SIG-M5 treated with dmso at 0.1 percent for 504 hours (cell line): Measurements from ENCODE around the gene SLC35F2.
"Not testable (repeated sequence)": the region's sequence is repeated elsewhere in the genome, so short reads cannot be mapped to it uniquely, and the experiment has no call there.

Source experiments
- DNase-seq: peaks from one replicate; lab custom pipeline; 2025; ENCODE audit not compliant: unreplicated experiment; lab: John Stamatoyannopoulos, UW

SLC35F2 gene

GRCh38 chr11:107791343-107792048, 67.1 kb downstream of the SLC35F2 start:
- no peak for DNase-seq

GRCh38 chr11:107789767-107790166, 68.8 kb downstream of the SLC35F2 start:
- no peak for DNase-seq

- no peak for DNase-seq
These were observed 70.9 kb downstream of the SLC35F2 start for GRCh38 chr11:107787733-107788132.

GRCh38 chr11:107785401-107785800, 73.2 kb downstream of the SLC35F2 start:
- peak; percentile 12 for DNase-seq

GRCh38 chr11:107783121-107783520, 75.5 kb downstream of the SLC35F2 start:
- DNase-seq: no peak

- DNase-seq: no peak
These were observed 77.8 kb downstream of the SLC35F2 start for GRCh38 chr11:107780775-107781174.

- no peak for DNase-seq
These were observed 78.5 kb downstream of the SLC35F2 start for GRCh38 chr11:107780136-107780535.

GRCh38 chr11:107778839-107779517, 79.6 kb downstream of the SLC35F2 start:
- DNase-seq: no peak

- no peak for DNase-seq
These were observed 81.5 kb downstream of the SLC35F2 start for GRCh38 chr11:107777110-107777509.

- no peak for DNase-seq
These were observed 82.5 kb downstream of the SLC35F2 start for GRCh38 chr11:107776062-107776461.

GRCh38 chr11:107770551-107770951, 88.0 kb downstream of the SLC35F2 start:
- no peak for DNase-seq

GRCh38 chr11:107769189-107769588, 89.4 kb downstream of the SLC35F2 start:
- DNase-seq: no peak

- not testable (repeated sequence) for DNase-seq
These were observed 99.8 kb downstream of the SLC35F2 start for GRCh38 chr11:107758719-107759355.

- DNase-seq: no peak
These were observed 100.9 kb downstream of the SLC35F2 start for GRCh38 chr11:107757661-107758060.

- DNase-seq: no peak
These were observed 102.0 kb downstream of the SLC35F2 start for GRCh38 chr11:107756553-107756952.

- no peak for DNase-seq
These were observed 105.4 kb downstream of the SLC35F2 start for GRCh38 chr11:107752949-107753822.

- DNase-seq: no peak
These were observed 106.1 kb downstream of the SLC35F2 start for GRCh38 chr11:107752508-107752907.

GRCh38 chr11:107751082-107751481, 107.5 kb downstream of the SLC35F2 start:
- no peak for DNase-seq

GRCh38 chr11:107750313-107750712, 108.3 kb downstream of the SLC35F2 start:
- DNase-seq: no peak

- DNase-seq: no peak
These were observed 111.0 kb downstream of the SLC35F2 start for GRCh38 chr11:107747622-107748021.

GRCh38 chr11:107744736-107745135, 113.9 kb downstream of the SLC35F2 start:
- DNase-seq: no peak
